Measurements from ENCODE around the gene UBR4.

- TF ChIP-seq FOXK2 (IDR thresholded peaks at IDR 0.05) (no peak), FOXA1 (IDR thresholded peaks at IDR 0.05) (no peak), ZNF384 (IDR thresholded peaks at IDR 0.05) (no peak), SP1 (IDR thresholded peaks at IDR 0.05) (no peak), HDGF (IDR thresholded peaks at IDR 0.05; ENCODE audit: borderline replicate concordance) (no peak), LEF1 (IDR thresholded peaks at IDR 0.05; ENCODE audit: borderline replicate concordance) (no peak), FOXM1 (IDR thresholded peaks at IDR 0.05; ENCODE audit: borderline replicate concordance) (no peak), NFRKB (IDR thresholded peaks at IDR 0.05) (no peak), SUZ12 (IDR thresholded peaks at IDR 0.05) (no peak), ARNT (IDR thresholded peaks at IDR 0.05) (no peak), ELF4 (IDR thresholded peaks at IDR 0.05) (no peak), L3MBTL2 (conservative IDR thresholded peaks at IDR 0.05) (no peak)
Measured at GRCh38 chr1:19084206-19084738, 125.8 kb downstream of the UBR4 start.
